Pancreas (tissue), 10 donors: ENCODE results near the gene PLEKHH1. TPM values are rescaled to one million over a fixed set of nuclear protein-coding genes. Genes with fewer than 3 reads are reported as not detected.
"Not testable (repeated sequence)": the region's sequence is repeated elsewhere in the genome, so short reads cannot be mapped to it uniquely, and the experiment has no call there.

Source experiments
- ATAC-seq, 4 donors: fragments of 200-7000 bp; cut with Tn5 transposase; one replicate each; pipeline versions ENCODE4 v1.8.0 to v1.9.1; 2020; ENCODE audit warnings: mild to moderate bottlenecking in 4 of 4, moderate library complexity in 4 of 4
- DNase-seq, 6 donors: peaks; one replicate each; pipeline ENCODE4 v3.0.0-alpha.2; 2020
- FAIRE-seq: peaks from 2 replicates; lab custom pipeline; 2012; peaks lifted over from hg19 to GRCh38; lab: Jason Lieb, UNC
- H3K27ac ChIP-seq, 4 donors: fragments of 200-600 bp; sonication (generic); 1 replicate in 3 of 4; 2 replicates in 1 of 4; pipeline versions ENCODE4 v1.5.0 to v1.8.0; 2020
- H3K27me3 ChIP-seq, 4 donors: fragments of 200-600 bp; one replicate each; pipeline ENCODE4 v1.8.0; 2021
- H3K36me3 ChIP-seq, 3 donors: fragments of 200-600 bp; sonication (generic) in 1 of 3; one replicate each; pipeline versions ENCODE4 v1.5.0 to v1.8.0; 2020 to 2021
- H3K4me1 ChIP-seq, 3 donors: fragments of 200-600 bp; one replicate each; pipeline ENCODE4 v1.8.0; 2021
- H3K4me3 ChIP-seq, 4 donors: fragments of 200-600 bp; sonication (generic) in 2 of 4; one replicate each; pipeline versions ENCODE4 v1.5.0 to v1.8.0; 2020 to 2021
- H3K9me3 ChIP-seq, 4 donors: fragments of 200-600 bp; one replicate each; pipeline ENCODE4 v1.8.0; 2021
- WGBS, 2 donors: extraction: QIAGEN DNeasy Blood & Tissue Kit; methylation state at CpG; one replicate each; pipeline ENCODE4 v1.1.7; 2013; 5-methylcytosine and 5-hydroxymethylcytosine counted together
- intact Hi-C, 3 donors: fragments of 100-400 bp; cut with DNase I; formaldehyde crosslinking; loops; one replicate each; pipeline versions ENCODE4 v1.11.1 to v1.14.2; 2022
- polyA plus RNA-seq, 2 donors: library from polyadenylated mRNA; stranded (reverse); fragments of 200-250 nt; gene quantifications; one replicate each; pipeline ENCODE4 v1.2.3, GENCODE V29; 2013
- total RNA-seq, 6 donors: library from RNA; stranded (reverse); fragmentation: NEBNext Ultra II Directional in 4 of 6; extraction: Animal tissue kit (Norgen Biotek cat#: 25700) in 4 of 6; gene quantifications; one replicate each; pipeline versions ENCODE4 v1.2.1 to v1.2.4, GENCODE V29; 2021 to 2023
- TF ChIP-seq, protein P1 (sequence below), 4 donors: fragments of 200-600 bp; sonication (generic) in 3 of 4; IDR thresholded peaks; one replicate each; pipeline versions ENCODE4 v1.5.0 to v1.8.0; 2021; ENCODE audit warnings: antibody characterized with exemption in 4 of 4
- donor health status: healthy with polysubstance abuse.
- donor health status: DM: no; HTN: no; CAD: no; lungs with moderate emphysema.
- donor health status: DM: no; HTN: no; CAD: no.
- donor health status: control.
- donor health status: control.
- donor health status: Bipolar disorder and iron deficiency.
- donor health status: DM: yes; HTN: yes; CAD: no.
- donor health status: DM: no; HTN: no; CAD: no.
- donor health status: DM: no; HTN: no; CAD: no.
- donor health status: DM: yes; HTN: yes; CAD: no.

Gene PLEKHH1
- total and polyA plus RNA-seq, 8 donors: 15.0 to 48.8 (median 22.6) TPM

DNA sequence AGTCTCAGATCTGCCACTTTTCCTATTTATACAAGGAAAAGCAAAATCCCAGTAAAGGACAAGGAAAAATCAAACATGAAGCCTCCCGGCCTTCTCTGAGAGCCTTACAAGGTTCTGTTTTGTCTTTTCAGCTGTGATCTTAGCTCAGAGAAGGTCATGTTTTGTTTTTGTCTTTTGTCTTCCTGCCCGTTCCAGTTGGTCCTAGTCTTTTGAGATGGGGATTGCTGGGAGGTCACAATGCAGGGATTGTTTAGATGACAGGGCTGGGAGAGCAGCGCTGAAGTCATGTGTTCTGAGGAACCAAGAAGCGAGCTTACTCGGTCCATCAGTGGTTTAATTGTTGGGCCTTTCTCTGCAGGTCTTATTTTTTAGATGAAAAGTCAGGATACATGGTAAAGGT, 6.0 kb downstream of the PLEKHH1 start:
- Histone ChIP-seq H3K36me3 (no peaks in the 10 kb centered on the region), H3K9me3 (no peaks in the 10 kb centered on the region), H3K4me3 (no peak overlapping the region), H3K4me1 (peaks cover 3 to 8% (median 6%) of the 10 kb centered on the region in 3 donors), H3K27me3 (no peaks in the 10 kb centered on the region), H3K27ac (no peak overlapping the region)
- TF ChIP-seq, protein P1, sequence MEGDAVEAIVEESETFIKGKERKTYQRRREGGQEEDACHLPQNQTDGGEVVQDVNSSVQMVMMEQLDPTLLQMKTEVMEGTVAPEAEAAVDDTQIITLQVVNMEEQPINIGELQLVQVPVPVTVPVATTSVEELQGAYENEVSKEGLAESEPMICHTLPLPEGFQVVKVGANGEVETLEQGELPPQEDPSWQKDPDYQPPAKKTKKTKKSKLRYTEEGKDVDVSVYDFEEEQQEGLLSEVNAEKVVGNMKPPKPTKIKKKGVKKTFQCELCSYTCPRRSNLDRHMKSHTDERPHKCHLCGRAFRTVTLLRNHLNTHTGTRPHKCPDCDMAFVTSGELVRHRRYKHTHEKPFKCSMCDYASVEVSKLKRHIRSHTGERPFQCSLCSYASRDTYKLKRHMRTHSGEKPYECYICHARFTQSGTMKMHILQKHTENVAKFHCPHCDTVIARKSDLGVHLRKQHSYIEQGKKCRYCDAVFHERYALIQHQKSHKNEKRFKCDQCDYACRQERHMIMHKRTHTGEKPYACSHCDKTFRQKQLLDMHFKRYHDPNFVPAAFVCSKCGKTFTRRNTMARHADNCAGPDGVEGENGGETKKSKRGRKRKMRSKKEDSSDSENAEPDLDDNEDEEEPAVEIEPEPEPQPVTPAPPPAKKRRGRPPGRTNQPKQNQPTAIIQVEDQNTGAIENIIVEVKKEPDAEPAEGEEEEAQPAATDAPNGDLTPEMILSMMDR (IDR thresholded peaks at IDR 0.05): no peak
- WGBS, 2 donors: 78 to 87% methylated on average over 5 of the region's 5 CpGs
- FAIRE-seq: no peak
- ATAC-seq: no peak
- no peak for DNase-seq
- intact Hi-C loops: no loop called here

DNA sequence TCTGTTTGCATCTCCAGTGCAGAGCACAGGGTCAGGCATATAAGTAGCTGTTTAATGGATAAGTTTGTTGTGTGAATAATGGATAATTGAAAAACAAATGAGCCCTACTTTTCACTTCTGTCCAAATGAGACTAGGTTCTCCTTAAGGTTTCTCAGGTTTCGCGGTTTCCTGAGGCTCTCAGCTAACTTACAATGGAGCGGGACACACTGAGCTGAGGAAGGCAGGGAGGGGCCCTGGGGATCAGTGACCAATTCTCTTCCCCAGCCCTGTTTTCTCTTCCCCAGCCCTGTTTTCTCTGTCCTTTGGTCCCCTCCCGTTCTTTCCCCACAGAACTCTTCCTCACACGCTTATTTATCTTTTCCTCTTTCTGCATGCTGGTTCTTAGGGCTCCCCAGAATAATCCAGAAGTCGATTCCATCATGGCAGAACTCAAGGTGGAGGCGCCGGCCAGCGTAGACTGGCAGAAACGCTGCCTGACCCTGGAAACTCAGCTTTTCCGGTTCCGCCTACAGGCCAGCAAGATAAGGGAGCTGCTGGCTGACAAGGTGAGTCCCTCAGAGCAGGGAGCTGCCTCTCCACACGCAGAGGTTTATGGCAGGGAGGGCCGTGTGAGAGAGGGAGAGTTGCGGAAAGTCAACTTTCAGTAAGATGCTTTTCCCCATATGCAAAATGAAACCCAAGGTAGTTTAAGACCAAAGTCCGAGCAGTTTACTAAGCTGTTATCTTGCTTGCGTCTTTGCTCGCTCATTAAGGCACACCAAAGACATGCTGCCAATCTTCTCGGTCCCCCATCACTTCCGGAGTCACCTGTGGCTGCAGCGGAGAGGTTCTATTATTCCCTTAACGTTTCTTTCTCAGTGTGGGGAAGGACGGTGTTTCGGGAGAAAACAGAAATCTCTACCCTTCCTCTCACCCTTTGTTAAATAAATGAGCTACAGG, 8.6 kb downstream of the PLEKHH1 start:
- Histone ChIP-seq H3K4me1 (peaks cover 3 to 8% (median 4%) of the 10 kb centered on the region in 3 donors), H3K9me3 (no peaks in the 10 kb centered on the region), H3K27me3 (no peaks in the 10 kb centered on the region), H3K27ac (peak overlapping the region; percentile 13 to 75 (median 30)), H3K36me3 (no peaks in the 10 kb centered on the region), H3K4me3 (peak overlapping the region in 2 of 4 donors; percentile 31 to 36)
- no peak for FAIRE-seq
- WGBS, 2 donors: 19 to 29% methylated on average over 24 of the region's 24 CpGs
- TF ChIP-seq, protein P1 (IDR thresholded peaks at IDR 0.05): no peak
- ATAC-seq: peak; percentile 95 to 99 (median 97)
- intact Hi-C loops: no loop called here
- DNase-seq: peak; percentile 64 to 84 (median 70)

DNA sequence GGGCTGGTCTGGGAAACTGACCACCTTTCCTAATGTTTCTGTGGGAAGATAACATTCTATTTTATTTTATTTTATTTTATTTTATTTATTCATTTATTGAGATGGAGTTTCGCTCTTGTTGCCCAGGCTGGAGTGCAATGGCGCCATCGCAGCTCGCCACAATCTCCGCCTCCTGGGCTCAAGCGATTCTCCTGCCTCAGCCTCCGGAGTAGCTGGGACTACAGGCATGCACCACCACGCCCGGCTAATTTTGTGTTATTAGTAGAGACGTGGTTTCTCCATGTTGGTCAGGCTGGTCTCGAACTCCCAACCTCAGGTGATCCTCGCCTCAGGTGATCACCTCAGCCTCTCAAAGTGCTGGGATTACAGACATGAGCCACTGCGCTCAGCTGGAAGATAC, 9.5 kb downstream of the PLEKHH1 start:
- intact Hi-C loops: not testable (repeated sequence)

DNA sequence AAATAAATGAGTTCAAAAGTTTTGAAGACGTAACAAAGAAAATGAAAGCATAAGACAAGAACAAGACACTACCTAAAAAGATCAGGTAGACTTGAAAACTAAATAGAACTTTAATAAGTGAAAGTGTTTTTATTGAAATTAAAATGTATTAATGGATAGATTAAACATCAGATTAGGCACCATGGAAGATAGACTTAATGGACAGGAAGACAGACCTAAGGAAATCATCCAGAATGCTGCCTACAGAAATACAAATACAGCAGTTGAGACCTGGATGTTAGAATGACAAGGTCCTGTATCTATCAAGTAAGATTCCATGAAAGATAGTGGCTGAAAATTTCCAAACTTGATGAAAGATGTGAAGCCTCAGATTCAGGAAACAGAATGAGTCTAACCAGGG, 11.5 kb downstream of the PLEKHH1 start:
- H3K27me3 ChIP-seq: no peaks in the 10 kb centered on the region
- no peak for ATAC-seq
- H3K4me1 ChIP-seq: peaks cover 0 to 8% (median 4%) of the 10 kb centered on the region in 3 donors
- 95 to 97% methylated on average over 1 of the region's 1 CpG for WGBS, 2 donors
- no peak for DNase-seq
- TF ChIP-seq, protein P1 (IDR thresholded peaks at IDR 0.05): no peak
- no peaks in the 10 kb centered on the region for H3K9me3 ChIP-seq
- FAIRE-seq: no peak
- intact Hi-C loops: no loop called here
- no peak overlapping the region for H3K4me3 ChIP-seq
- no peak overlapping the region for H3K27ac ChIP-seq
- no peaks in the 10 kb centered on the region for H3K36me3 ChIP-seq

More for the DNA sequence above, 9.5 kb downstream of the PLEKHH1 start:
- H3K36me3 ChIP-seq, H3K9me3 ChIP-seq, H3K27ac ChIP-seq, FAIRE-seq, H3K27me3 ChIP-seq, H3K4me3 ChIP-seq, H3K4me1 ChIP-seq, DNase-seq, ATAC-seq: not testable (repeated sequence)
- WGBS, 2 donors: 93 to 94% methylated on average over 13 of the region's 13 CpGs

DNA sequence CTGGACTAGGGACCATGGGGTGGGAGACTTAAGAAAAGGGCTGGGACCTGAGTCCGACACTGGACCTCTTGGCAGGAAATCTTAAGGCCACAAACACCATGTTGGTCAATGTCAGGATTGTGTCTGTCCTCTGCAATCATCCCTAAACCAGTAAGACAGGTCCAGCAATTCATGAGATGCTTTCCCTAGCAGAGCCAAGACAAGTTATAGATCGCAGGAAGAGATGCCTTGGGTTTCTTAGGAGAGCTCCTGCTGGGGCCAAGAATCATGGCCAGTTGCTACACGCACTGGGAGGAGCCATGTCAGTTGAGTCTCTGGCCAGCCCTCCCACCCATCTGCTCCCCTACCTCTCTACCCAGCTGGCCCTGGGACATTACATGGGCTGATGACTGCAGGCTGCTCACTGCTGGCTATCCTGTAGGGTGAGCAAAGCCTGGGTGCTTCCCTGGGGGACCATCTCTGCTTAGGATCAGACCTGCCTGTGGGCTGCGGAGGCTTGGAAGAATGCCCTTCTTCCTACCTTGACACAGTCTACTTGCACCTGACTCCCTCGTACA, 14.2 kb downstream of the PLEKHH1 start:
- no peaks in the 10 kb centered on the region for H3K27me3 ChIP-seq
- ATAC-seq (no peak), FAIRE-seq (no peak), DNase-seq (peak in 1 of 6 donors; percentile 35)
- no peaks in the 10 kb centered on the region for H3K9me3 ChIP-seq
- H3K27ac ChIP-seq: no peak overlapping the region
- TF ChIP-seq, protein P1 (IDR thresholded peaks at IDR 0.05): no peak
- 89 to 94% methylated on average over 5 of the region's 5 CpGs for WGBS, 2 donors
- H3K4me3 ChIP-seq: no peak overlapping the region
- H3K4me1 ChIP-seq: no peaks in the 10 kb centered on the region
- H3K36me3 ChIP-seq: no peaks in the 10 kb centered on the region
- intact Hi-C loops: no loop called here
